NCI-H2081 treated with DMSO at 0.1 percent for 48 hours (cell line): Measurements from ENCODE around the gene BPIFB3.

Experiments used
- DNase-seq: peaks from one replicate; lab custom pipeline; 2025; lab: John Stamatoyannopoulos, UW

The BPIFB3 gene

DNA sequence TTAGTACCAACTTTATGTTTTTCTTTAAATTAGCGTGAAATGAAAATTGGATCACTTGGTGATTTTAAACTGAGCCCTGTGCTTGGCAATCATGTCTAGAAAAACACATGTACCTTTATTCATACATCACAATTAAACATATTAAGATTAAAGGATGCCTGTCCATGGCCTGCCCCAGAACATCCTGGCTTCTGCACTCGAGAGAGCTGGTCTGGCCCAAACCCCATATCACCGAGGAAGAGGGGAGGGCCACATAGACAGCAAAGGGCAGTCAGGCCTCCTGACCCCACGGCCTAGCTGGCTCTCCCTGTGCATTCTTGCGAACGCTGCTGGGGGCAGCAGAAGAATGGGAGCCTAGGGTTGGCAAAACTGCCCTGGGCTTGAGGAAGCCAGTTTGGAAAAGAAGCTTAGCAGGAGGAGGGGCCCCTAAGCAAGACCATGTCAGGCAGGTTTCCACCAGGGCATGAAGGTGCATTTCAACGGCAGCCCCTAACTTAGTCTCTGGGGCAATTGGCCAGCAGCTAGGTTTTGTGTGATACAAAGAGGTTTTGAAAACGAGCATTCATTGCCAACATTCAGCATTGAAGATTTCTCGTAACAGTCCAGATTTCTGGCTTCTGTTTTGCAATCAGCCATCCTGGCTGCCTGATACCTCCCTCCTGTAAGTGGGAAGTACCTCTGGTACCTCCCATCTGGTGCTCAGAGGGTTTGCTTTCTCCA lies 8.6 kb downstream of the BPIFB3 start:
- DNase-seq, result no peak

DNA sequence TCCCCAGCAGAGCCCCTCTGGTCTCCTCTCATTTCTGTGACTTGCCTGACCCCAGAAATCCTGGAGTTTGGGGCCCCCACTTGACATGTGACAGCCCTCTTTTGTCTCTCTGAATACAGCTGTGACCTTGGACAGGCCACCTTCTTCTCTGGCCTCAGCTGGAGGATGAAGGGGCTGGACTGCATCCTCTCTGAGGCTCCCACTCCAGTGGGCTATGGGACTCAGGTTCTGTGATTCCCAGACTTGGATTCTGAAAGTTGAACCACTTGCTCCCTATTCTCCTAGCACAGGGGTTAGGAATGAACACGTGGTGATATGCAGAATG lies 9.1 kb downstream of the BPIFB3 start:
- DNase-seq, result no peak

DNA sequence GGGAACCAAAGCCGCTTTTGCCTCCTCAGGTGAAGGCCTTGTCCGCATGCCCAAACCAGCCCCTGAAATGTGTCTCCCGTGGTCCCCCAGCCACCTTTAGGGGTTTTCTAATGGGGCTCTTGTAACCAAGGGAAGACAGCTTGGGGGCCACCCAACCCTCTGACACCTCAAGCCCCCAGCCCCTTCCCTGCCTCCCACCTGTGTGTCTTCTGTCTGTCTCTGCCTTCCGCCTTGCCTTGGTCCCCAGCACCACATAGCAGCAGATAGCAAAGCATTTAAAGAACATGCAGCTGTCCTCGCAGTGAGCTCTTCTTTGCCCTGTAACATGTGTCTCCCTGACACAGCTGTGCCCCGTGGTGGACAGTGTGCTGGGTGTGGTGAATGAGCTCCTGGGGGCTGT lies 9.6 kb downstream of the BPIFB3 start:
- DNase-seq, result no peak

DNA sequence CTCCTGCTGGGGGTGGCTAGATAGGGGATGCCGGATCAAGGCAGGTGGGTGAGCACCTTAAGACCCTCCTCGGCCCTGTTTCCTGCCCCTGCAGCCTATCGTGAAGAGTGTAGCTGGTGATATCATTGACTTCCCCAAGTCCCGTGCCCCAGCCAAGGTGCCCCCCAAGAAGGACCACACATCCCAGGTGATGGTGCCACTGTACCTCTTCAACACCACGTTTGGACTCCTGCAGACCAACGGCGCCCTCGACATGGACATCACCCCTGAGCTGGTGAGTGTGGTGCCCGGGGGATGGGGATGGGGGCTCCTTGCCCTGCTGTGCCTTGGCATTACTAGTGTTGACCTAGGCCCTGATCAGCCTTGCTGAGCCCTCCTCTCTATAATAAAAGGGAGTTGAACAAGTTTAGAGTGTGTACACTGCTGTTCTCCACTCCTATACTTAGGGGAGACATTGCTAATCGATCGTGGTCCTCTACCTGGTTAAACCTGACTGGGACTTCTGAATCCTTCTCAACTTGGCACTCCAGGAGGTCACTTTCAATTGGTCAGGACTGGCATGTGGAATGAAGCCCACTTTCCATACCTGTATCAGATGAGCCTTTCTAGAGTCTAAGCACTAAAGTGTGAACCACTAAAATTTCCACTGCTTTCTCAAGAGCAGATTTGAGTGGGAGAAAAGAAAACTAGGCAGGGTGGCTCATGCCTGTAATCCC lies 11.0 kb downstream of the BPIFB3 start:
- DNase-seq, result no peak

DNA sequence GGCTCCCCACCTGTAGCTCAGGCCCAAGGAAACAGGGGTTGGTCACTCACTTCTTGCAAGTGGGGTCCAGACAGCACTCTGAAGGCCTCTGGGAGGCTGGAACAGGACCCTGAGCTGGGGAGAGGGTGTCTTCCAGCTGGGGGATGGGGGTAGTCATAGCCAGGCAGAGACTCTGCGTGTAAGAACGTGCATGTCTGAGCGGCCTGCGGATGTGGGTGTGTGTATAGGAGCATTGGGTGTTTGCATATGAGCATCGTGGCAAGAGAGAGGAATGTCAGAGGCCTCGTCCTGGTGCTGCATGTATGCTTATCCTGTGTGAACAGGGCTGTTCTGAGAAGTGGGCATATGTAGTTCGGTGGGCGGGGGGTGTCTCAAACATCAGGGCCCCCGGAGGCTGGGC lies 12.1 kb downstream of the BPIFB3 start:
- DNase-seq, result no peak

DNA sequence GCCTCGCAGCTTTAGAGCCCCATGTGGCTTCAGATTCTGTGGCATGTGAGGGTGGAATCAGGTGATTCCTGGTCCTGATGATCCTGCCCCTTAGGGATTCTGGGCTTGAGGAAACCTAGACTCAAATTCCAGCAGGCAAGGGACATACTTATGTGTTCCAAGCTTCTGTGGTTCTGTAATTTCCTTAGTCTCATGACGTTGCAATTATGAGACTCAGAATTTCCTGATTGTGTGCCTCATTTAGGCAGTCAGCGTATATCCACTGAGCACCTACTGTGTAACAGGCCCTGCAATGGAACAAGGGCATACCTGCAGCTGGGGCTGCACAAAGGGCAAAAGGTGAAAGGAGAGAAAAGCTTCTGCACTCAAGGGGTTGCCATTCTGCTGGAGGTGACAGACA lies 14.1 kb downstream of the BPIFB3 start:
- no peak for DNase-seq

DNA sequence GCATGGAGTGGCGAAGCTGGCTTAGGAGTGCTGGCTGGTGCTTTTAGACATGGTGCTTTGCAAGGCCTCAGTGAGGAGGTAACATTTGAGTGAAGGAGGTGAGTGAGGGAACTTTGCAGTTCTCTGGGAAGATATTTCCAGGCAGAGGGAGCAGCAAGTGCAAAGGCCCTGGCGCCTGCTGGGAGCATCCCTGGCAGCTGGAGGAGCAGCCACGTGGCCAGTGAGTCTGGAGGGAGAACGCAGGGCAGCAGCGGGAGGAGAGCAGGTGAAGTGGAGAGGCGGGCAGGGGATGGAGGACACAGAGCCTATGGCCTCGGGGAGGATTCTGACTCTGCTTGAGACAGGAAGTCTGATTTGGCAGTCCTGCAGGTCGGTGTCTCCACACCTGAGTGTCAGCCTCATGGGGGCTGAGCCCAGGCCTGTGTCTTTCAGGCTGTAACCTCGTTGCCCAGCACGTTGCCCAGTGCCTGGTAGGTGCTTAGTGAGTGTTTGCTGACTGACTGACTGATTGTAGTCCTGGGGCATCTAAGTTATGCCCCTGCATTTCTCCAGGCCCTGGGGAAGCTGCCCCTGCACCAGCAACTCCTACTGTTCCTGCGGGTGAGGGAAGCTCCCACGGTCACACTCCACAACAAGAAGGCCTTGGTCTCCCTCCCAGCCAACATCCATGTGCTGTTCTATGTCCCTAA lies 14.7 kb downstream of the BPIFB3 start:
- no peak for DNase-seq

DNA sequence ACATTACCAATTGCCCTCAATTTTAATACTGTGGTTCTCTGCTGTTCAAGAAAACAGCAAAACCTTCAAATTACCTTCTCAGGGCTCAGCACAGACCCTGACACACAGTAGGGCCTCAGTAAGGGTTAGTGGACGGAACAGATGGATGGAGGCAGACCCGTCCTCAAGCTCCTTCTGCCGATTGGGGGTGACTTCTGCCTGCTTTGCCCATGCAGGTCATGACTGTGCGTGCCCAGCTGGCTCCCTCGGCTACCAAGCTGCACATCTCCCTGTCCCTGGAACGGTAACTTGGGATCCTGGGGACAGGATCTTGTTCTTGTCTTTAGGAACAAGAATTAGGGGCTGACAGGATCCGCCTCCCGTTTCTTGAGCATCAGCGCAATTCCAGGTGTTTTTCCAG lies 16.0 kb downstream of the BPIFB3 start:
- DNase-seq, result no peak

DNA sequence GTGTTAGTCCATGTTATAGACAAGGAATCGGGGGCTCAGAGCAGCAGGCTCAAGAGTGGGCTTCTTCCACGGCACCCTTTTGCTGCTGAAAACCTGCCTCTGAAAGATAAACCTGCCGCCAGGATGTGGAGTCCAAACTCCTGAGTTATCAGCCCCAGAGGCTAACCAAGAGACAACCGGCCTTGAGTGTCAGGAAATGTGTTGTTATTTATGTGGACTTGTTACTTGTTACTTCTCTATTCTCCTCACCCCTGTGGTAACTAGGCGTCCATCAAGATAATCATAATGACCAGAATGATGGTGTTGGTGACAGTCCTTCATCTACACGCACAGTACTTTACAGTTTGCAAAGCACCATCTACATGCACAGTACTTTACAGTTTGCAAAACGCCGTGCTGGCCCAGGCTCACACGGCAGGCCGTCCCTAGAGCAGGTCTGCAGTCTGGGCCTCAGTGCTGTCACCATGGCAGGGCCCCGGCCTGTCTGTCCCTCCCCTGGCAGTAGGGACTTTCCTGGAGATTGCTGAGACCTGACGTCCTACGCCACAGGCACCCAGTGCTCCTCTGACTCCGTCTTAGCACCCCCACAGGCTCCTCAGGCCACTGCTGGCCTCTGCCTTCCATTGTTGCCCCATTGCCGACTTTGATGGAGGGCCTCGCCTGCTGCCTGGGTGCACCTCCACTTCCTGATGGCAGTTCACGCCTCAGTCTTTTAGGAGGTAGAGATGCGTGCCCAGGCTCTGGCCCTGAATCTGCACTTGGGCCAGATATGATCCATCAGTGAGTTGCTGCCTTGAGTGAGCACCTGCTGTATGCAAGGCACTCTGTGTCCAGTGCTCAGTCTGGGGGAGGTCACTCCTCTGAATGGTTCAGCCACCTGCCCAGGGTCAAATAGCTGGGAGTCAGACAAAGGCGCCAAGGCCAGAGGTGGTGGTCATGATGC lies 16.7 kb downstream of the BPIFB3 start:
- DNase-seq, result no peak

DNA sequence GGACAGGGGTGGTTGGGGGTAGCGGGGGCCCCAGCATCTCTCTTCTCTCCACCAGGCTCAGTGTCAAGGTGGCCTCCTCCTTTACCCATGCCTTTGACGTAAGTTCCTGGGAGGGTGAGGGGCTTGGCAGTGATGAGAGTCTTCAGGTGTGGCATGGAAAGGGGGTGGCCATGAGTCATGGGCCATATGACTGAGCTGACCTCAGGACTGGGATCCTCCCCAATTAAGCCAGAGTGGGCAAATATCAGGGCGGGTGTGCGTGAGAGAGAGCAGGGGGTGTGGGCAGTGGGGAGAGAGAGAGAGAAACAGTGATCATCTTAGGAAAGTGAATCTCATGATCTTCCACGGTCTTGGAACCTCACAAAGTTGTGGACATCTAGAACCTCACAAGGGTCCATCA lies 17.5 kb downstream of the BPIFB3 start:
- no peak for DNase-seq

DNA sequence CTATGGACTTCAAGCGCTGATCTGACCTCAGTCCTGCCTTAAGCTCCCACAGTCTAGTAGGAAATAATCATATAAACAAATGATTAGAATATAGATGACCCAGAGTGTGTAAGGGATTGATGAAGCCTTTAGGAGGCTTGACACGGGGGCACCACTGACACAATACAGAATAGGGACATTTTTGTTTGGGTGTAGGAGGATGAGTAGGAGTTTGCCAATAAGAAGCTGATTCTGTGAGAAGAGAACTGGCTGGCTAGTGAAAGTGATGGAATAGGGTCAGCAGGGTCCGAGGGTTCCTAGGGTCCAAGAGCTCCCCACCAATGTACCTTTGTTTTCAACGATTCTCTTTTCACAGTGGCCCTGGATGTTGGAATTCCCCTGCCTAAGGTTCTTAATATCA lies 18.7 kb downstream of the BPIFB3 start:
- no peak for DNase-seq

DNA sequence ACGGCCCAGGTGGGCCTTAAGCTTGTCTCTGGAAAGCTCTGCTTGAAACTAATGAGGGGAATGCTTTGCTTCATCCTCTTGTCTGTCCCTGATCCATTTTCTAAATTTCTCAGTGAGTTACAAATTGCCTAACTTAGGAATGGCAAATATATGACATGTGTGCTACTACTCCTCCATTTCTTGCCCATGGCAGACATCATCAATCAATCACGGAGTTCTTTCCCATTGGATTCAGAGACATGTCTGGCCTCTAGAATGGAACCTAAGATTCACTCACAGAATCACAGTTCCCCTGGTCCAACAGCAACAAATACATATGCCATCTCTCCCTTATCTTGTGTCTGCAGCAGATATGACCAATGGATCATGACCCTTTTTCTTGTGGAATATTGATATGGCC lies 19.1 kb downstream of the BPIFB3 start:
- no peak for DNase-seq

DNA sequence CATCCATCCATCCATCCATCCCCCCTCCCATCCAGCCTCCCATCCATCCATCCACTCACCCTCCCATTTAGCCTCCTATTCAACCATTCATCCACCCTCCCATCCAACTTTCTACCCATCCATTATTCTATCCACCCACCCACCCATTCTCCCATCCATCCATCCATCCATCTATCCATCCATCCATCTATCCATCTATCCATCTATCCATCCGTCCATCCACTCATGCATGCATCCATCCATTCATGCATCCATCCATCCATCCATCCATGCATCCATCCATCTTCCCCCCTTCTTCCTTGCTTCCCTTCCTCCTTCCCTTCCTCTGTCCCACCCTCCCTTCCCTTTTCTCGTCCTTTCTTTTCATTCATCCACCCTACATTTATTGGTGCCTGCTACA lies 21.0 kb downstream of the BPIFB3 start:
- no peak for DNase-seq

DNA sequence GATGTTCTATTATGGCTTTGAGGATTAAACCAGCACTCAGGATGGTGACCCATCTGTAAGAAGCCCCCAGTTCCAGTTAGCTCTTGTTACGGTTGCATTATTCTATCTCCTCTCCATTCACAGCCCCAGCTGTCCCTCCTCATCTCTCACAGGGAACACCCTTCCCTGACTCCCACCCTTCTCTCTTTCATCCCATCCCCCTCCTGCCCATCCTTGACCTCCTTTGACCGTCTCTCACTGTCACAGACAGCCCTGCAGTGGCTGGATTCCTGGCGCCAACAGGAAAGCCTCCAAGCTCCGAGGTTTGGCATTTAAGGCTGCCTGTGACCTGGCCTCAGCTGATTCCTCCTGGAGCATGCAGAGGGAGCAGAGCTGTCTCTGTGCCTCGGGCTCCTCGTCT lies 21.6 kb downstream of the BPIFB3 start:
- no peak for DNase-seq

DNA sequence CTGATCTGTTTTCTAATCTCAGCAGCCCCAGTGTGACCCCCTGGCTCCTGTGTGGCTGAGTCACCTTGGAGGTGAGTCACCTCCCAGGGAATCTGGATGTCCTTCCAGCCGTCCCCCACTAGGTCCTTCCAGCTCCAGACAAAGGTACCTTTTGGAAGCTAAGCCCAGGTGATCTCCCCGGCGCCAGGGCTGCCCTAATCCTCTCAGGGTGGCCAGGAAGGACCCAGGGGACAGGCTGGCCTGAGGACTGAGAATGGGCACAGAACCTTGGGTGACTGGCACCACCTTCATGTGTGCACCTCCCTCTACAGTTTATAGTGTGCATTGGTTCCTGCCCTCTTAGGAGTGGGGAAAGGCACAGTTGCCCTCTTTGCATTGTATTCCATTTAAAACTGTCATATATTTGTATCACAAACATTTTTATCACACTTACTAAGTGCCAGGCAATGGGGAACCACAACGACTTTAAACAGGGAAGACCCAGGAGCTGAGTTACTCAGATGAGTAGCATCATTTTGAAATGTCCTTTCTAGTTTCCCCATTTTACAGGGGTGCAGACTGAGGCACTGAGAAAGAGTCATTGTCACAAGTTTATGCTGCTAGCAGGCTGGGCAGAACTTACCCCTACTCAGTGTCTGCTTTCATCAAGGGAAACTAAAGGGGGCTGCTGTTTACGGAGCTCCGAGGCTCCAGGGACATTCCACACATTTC lies 23.1 kb downstream of the BPIFB3 start:
- no peak for DNase-seq

DNA sequence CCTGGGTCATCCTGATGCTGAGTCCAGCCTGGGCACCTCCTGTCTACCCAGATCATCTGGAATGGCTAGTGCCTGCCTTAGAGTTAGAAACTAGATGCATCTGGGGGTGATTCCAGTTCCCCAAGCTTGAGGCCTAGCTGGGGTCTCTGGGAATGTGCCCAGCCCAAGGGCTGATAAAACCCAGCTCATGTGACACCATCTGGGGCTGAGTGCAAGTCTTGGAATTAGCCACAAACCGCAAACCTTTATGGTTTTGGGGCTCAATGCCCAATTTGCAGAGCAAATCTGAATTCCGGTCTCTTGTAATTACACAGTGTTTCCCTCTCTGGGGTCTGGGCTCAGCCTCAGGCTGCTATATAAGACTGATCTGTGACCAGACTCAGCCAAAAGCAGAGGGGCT lies 25.6 kb downstream of the BPIFB3 start, which contains the start of gene BPIFB4:
Gene BPIFB4, plus strand, starts transcription at position 385 of the 400 bp plus-strand sequence. CDS start 1,884 bp downstream, outside the sequence.
- no peak for DNase-seq

DNA sequence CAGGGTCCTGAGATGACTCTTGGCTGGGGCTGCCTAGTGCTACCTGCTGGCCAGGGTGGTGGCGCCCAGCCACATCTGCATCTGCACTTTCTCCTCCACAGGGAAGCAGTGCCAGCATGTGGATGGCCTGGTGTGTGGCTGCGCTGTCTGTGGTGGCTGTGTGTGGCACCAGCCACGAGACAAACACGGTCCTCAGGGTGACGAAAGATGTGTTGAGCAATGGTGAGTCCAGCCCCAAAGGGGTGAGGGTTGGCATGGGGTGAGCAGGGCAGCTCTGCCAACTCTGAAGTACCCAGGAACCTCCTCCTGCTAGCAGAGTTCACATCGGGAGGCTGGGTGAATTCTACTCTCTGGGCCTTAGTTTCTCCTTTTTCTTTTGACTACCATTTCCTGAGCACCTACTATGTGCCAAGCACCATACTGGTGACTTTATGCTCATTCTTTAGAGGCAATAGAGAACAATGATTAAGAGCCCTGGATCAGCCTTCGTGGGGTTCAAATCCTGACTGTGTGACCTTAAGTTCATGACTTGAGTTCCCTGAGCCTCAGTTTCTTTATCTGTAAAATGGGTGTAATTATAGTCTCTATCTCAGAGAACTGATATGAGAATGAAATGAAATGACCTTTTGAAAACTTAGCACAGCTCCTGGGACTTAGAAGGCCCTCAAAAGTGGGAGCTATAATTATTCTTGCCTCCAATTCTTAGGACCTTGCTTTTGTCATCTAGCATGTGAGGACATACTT lies 27.9 kb downstream of the BPIFB3 start:
- DNase-seq, result no peak

DNA sequence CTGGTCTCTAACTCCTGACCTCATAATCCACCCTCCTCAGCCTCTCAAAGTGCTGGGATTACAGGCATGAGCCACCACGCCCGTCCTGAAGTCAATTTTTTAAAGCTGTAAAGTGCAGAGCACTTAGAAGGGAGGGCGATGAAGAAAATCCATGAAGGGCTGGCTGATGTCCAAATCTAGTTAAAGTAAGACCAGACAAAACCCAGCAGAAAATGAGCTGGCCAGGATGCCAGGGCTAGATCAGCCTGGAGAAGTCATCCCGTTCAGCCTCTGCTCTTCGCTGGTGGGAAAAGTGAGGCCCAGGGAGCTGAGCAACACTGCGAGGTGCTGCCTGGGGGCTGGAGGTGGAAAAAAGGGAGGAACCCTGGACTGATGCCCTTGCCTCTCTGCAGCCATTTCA lies 28.8 kb downstream of the BPIFB3 start:
- no peak for DNase-seq

DNA sequence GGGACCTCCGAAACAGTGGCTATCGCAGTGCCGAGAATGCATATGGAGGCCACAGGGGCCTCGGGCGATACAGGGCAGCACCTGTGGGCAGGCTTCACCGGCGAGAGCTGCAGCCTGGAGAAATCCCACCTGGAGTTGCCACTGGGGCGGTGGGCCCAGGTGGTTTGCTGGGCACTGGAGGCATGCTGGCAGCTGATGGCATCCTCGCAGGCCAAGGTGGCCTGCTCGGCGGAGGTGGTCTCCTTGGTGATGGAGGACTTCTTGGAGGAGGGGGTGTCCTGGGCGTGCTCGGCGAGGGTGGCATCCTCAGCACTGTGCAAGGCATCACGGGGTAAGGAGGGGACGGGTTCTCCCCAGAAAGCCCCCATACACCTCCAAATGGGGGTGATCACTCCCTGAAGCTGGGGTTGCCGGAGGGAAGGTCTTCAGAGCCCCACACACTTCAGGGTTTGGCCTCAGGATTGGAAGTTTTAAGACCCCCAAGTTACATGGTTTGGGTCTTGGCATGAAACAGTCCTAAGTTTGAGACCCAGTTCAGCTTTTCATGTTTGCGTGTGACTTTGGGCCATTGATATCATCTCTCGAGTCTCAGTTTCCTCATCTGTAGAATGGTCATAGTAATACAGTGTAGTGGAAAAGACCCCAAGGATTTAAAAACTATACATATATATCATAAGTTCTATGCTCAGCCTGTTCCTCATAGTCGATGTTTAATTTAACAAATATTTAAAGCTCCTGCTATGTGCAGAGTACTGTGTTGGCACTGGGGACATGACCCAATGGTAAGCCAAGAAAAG lies 30.0 kb downstream of the BPIFB3 start:
- DNase-seq, result no peak

DNA sequence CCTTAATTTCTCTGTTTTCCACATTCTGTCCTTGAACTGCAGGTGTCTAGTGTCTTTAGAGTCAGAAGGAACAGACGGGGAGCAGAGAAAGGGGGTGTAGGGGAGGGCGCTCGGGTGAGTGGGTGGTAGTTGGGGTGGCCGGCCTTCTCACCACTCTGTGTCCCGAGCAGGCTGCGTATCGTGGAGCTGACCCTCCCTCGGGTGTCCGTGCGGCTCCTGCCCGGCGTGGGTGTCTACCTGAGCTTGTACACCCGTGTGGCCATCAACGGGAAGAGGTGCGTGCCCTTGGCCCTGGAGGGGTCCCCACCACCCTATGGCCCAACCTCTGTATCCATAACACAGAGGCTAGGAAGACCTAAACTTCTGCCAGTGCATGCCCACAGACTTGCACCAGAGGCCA lies 31.0 kb downstream of the BPIFB3 start:
- DNase-seq, result no peak
